Liver (tissue), 9 donors: Measurements from ENCODE around the gene HLCS. TPM values are rescaled to one million over a fixed set of nuclear protein-coding genes. Genes with fewer than 3 reads are reported as not detected.

Source experiments
- DNase-seq: peaks from one replicate; pipeline ENCODE4 v3.0.0-alpha.2; 2017; ENCODE audit warnings: low spot score
- H3K27ac ChIP-seq, 2 donors: one replicate each; pipeline ENCODE4 v1.7.0; 2013; ENCODE audit warnings: inconsistent platforms in 2 of 2, low read length in 2 of 2, control low read depth in 1 of 2, low read depth in 1 of 2, mild to moderate bottlenecking in 1 of 2
- H3K27me3 ChIP-seq, 4 donors: one replicate each; pipeline versions ENCODE4 v1.6.1 to v1.7.0; 2013; ENCODE audit warnings: low read length in 3 of 4, inconsistent platforms in 1 of 4, mild to moderate bottlenecking in 1 of 4, moderate library complexity in 1 of 4; ENCODE audit not compliant: control insufficient read depth in 4 of 4, insufficient read depth in 4 of 4
- H3K36me3 ChIP-seq, 4 donors: one replicate each; pipeline versions ENCODE4 v1.6.1 to v1.7.0; 2013; ENCODE audit warnings: low read length in 3 of 4, mild to moderate bottlenecking in 3 of 4, low read depth in 1 of 4, moderate library complexity in 1 of 4; ENCODE audit not compliant: control insufficient read depth in 4 of 4, insufficient read depth in 3 of 4
- H3K4me1 ChIP-seq, 4 donors: one replicate each; pipeline versions ENCODE4 v1.6.1 to v1.7.0; 2013; ENCODE audit warnings: low read length in 3 of 4, mild to moderate bottlenecking in 3 of 4, moderate library complexity in 1 of 4; ENCODE audit not compliant: control insufficient read depth in 4 of 4, insufficient read depth in 4 of 4
- H3K4me3 ChIP-seq, 3 donors: one replicate each; pipeline versions ENCODE4 v1.6.1 to v1.7.0; 2013; ENCODE audit warnings: low read length in 3 of 3, control low read depth in 1 of 3, low read depth in 1 of 3, mild to moderate bottlenecking in 1 of 3
- H3K9ac ChIP-seq, 2 donors: one replicate each; pipeline ENCODE4 v1.7.0; 2013; ENCODE audit warnings: low read length in 2 of 2, mild to moderate bottlenecking in 2 of 2, moderate library complexity in 2 of 2, control low read depth in 1 of 2, low read depth in 1 of 2
- H3K9me3 ChIP-seq, 4 donors: one replicate each; pipeline versions ENCODE4 v1.6.1 to v1.7.0; 2013; ENCODE audit warnings: low read length in 3 of 4; ENCODE audit not compliant: control insufficient read depth in 4 of 4
- ATF3 ChIP-seq: IDR thresholded peaks from 2 replicates; pipeline ENCODE4 v1.6.1; 2016; ENCODE audit warnings: antibody characterized with exemption
- CTCF ChIP-seq: fragments of 150-350 bp; IDR thresholded peaks from 2 replicates; pipeline ENCODE4 v1.5.1; 2017; ENCODE audit warnings: improper control_type of control experiment, low read depth, low read length; ENCODE audit not compliant: missing input control
- EGR1 ChIP-seq, 2 donors: IDR thresholded peaks; 2 replicates each; pipeline ENCODE4 v1.6.1; 2016 to 2018; ENCODE audit warnings: antibody characterized with exemption in 2 of 2, low read depth in 2 of 2
- FOXA1 ChIP-seq: IDR thresholded peaks from 2 replicates; pipeline ENCODE4 v1.6.1; 2016; ENCODE audit warnings: antibody characterized with exemption
- FOXA2 ChIP-seq: IDR thresholded peaks from 2 replicates; pipeline ENCODE4 v1.6.1; 2016; ENCODE audit warnings: antibody characterized with exemption
- GABPA ChIP-seq, 2 donors: IDR thresholded peaks in 1 of 2; conservative IDR thresholded peaks in 1 of 2; 2 replicates each; pipeline ENCODE4 v1.6.1; 2016; ENCODE audit warnings: antibody characterized with exemption in 2 of 2, mild to moderate bottlenecking in 1 of 2, moderate library complexity in 1 of 2
- HNF4A ChIP-seq, 2 donors: conservative IDR thresholded peaks; 2 replicates each; pipeline ENCODE4 v1.6.1; 2016; ENCODE audit warnings: antibody characterized with exemption in 2 of 2, mild to moderate bottlenecking in 2 of 2
- HNF4G ChIP-seq: IDR thresholded peaks from 2 replicates; pipeline ENCODE4 v1.6.1; 2016; ENCODE audit warnings: antibody characterized with exemption
- JUND ChIP-seq, 2 donors: IDR thresholded peaks; 2 replicates each; pipeline ENCODE4 v1.6.1; 2016; ENCODE audit warnings: antibody characterized with exemption in 2 of 2
- MAX ChIP-seq: IDR thresholded peaks from 2 replicates; pipeline ENCODE4 v1.6.1; 2016; ENCODE audit warnings: antibody characterized with exemption
- NR2F2 ChIP-seq: IDR thresholded peaks from 2 replicates; pipeline ENCODE4 v1.6.1; 2016; ENCODE audit warnings: antibody characterized with exemption
- RAD21 ChIP-seq, 2 donors: IDR thresholded peaks; 2 replicates each; pipeline ENCODE4 v1.6.1; 2016; ENCODE audit warnings: antibody characterized with exemption in 2 of 2, mild to moderate bottlenecking in 2 of 2
- REST ChIP-seq: IDR thresholded peaks from 2 replicates; pipeline ENCODE4 v1.6.1; 2016; ENCODE audit warnings: antibody characterized with exemption, mild to moderate bottlenecking
- RXRA ChIP-seq, 2 donors: IDR thresholded peaks; 2 replicates each; pipeline ENCODE4 v1.6.1; 2017 to 2018; ENCODE audit warnings: antibody characterized with exemption in 2 of 2, mild to moderate bottlenecking in 1 of 2
- SP1 ChIP-seq: IDR thresholded peaks from 2 replicates; pipeline ENCODE4 v1.6.1; 2018; ENCODE audit warnings: antibody characterized with exemption, mild to moderate bottlenecking
- TAF1 ChIP-seq: conservative IDR thresholded peaks from 2 replicates; pipeline ENCODE4 v1.6.1; 2016; ENCODE audit warnings: antibody characterized with exemption, mild to moderate bottlenecking
- YY1 ChIP-seq: IDR thresholded peaks from 2 replicates; pipeline ENCODE4 v1.6.1; 2016; ENCODE audit warnings: antibody characterized with exemption, mild to moderate bottlenecking
- ZBTB33 ChIP-seq: IDR thresholded peaks from 2 replicates; pipeline ENCODE4 v1.6.1; 2016; ENCODE audit warnings: antibody characterized with exemption
- WGBS: extraction: QIAGEN DNeasy Blood & Tissue Kit; methylation state at CpG from one replicate; pipeline ENCODE4 v1.1.7; 2013; 5-methylcytosine and 5-hydroxymethylcytosine counted together
- polyA plus RNA-seq, 2 donors: library from polyadenylated mRNA; stranded (reverse) in 1 of 2; unstranded in 1 of 2; fragments of 200-250 nt in 1 of 2; fragments of >200 nt in 1 of 2; fragmentation: Nextera tagmentation in 1 of 2; extraction: Ambion mirVana in 1 of 2; gene quantifications; one replicate each; pipeline versions ENCODE4 v1.2.1 to v1.2.3, GENCODE V29; 2013 to 2015
- total RNA-seq, 2 donors: library from RNA; depleted of rRNA; stranded (reverse); fragments of >200 nt; gene quantifications; one replicate each; pipeline ENCODE4 v1.2.3, GENCODE V29; 2014
- donor health status: healthy.
- donor health status: healthy.
- donor health status: healthy.
- donor health status: healthy.
- donor health status: healthy.

The HLCS gene
- total and polyA plus RNA-seq, 4 donors = 6.6 to 22.5 (median 8.3) TPM

- WGBS = 89% methylated on average over 8 of the region's 8 CpGs
- Histone ChIP-seq H3K27ac (no peak overlapping the region), H3K4me3 (peak overlapping the region in 2 of 3 donors; percentile 7 to 73), H3K9me3 (no peaks in the 10 kb centered on the region), H3K36me3 (peaks cover 0 to 7% (median 2%) of the 10 kb centered on the region in 4 donors), H3K4me1 (peaks cover 0 to 15% (median 4%) of the 10 kb centered on the region in 4 donors), H3K27me3 (no peaks in the 10 kb centered on the region), H3K9ac (no peak overlapping the region)
- no peak for DNase-seq
- TF ChIP-seq NR2F2 (no peak), JUND (IDR thresholded peaks at IDR 0.05) (no peak), RXRA (IDR thresholded peaks at IDR 0.05) (no peak), YY1 (no peak), ATF3 (no peak), RAD21 (IDR thresholded peaks at IDR 0.05) (no peak), CTCF (no peak), FOXA2 (no peak), HNF4A (conservative IDR thresholded peaks at IDR 0.05) (no peak), HNF4G (no peak), MAX (no peak), FOXA1 (no peak), EGR1 (IDR thresholded peaks at IDR 0.05; ENCODE audit: low read depth in 2 of 2) (no peak), SP1 (no peak), TAF1 (no peak), GABPA (IDR thresholded peaks at IDR 0.05 in 1 of 2, conservative IDR thresholded peaks at IDR 0.05 in 1 of 2) (no peak), ZBTB33 (no peak), REST (no peak)
Observed at GRCh38 chr21:36964827-36965719, 1.4 kb downstream of the HLCS start.
